ENCODE measurements around the gene RASSF7.

- TF ChIP-seq SP1 (IDR thresholded peaks at IDR 0.05) (no peak), SUZ12 (IDR thresholded peaks at IDR 0.05) (no peak), TARDBP (IDR thresholded peaks at IDR 0.05) (no peak), ELF4 (IDR thresholded peaks at IDR 0.05) (no peak), HDGF (IDR thresholded peaks at IDR 0.05; ENCODE audit: borderline replicate concordance) (no peak), FOXM1 (IDR thresholded peaks at IDR 0.05; ENCODE audit: borderline replicate concordance) (no peak), NFRKB (IDR thresholded peaks at IDR 0.05) (no peak)
Measured at GRCh38 chr11:544817-545166, 16.0 kb upstream of the RASSF7 start.

All from HEK293T (cell line).